ENCODE data around the gene DIAPH2.

Gene DIAPH2

DNA sequence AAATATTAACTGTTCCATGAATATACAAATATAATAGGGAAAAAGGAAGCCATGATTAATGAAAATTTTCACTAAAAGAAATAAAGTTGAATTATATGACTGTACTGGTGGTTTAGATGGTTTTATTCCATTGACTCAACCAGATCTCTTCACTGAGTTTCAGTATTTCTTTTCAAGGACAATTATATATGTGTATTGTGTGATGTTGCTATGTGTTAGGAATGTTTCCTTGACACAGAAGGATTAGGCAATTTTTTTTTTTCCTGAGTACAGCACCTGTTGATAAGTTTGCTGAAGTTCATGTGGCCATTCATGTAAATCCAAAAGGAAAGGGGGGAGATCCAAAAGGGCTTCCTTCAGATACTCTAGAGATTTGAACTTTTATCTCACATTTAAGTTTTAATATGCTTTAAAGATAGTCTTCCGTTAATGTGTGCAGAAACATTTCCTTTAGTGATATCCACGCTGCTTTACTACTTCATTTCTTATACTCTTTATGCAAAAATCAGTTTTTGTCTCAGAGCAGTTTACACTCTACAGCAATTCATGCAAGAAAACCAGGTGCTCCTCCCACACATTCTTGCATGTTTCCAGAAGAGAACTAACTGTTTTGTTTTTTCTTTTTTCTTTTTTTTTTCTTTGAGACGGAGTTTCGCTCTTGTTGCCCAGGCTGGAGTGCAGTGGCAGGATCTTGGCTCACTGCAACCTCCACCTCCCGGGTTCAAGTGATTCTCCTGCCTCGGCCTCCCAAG, 448.2 kb downstream of the DIAPH2 start:
- no peak for DNase-seq (ENCODE audit: extremely low read depth, low read depth)
- H3K4me3 ChIP-seq (replicated peaks; ENCODE audit: low read depth, low read length): no peak overlapping the region
- TF ChIP-seq, protein P1, sequence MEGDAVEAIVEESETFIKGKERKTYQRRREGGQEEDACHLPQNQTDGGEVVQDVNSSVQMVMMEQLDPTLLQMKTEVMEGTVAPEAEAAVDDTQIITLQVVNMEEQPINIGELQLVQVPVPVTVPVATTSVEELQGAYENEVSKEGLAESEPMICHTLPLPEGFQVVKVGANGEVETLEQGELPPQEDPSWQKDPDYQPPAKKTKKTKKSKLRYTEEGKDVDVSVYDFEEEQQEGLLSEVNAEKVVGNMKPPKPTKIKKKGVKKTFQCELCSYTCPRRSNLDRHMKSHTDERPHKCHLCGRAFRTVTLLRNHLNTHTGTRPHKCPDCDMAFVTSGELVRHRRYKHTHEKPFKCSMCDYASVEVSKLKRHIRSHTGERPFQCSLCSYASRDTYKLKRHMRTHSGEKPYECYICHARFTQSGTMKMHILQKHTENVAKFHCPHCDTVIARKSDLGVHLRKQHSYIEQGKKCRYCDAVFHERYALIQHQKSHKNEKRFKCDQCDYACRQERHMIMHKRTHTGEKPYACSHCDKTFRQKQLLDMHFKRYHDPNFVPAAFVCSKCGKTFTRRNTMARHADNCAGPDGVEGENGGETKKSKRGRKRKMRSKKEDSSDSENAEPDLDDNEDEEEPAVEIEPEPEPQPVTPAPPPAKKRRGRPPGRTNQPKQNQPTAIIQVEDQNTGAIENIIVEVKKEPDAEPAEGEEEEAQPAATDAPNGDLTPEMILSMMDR (IDR thresholded peaks at IDR 0.05; ENCODE audit: low read depth, low read length, missing control alignments): no peak

DNA sequence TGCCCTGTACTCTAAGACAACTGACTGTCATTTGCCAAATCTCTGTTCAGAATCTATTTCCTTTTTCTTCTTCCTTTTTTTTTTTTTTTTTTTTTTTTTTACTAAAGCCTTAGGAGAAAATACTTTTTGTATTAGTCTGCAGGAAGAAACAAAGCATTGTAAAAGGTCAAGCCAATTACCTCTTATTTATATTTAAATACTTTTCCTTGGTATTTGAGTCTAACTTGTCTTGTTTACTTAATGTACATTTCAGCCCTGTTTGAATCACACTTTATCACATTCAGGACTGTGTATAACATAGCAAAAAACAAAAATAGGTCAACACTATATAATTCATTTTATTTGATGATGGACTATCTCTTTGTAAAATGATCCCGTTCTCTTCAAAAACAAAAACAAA, 461.3 kb downstream of the DIAPH2 start:
- H3K4me3 ChIP-seq (replicated peaks; ENCODE audit: low read depth, low read length): no peak overlapping the region
- TF ChIP-seq, protein P1 (IDR thresholded peaks at IDR 0.05; ENCODE audit: low read depth, low read length, missing control alignments): no peak
- no peak for DNase-seq (ENCODE audit: extremely low read depth, low read depth)

DNA sequence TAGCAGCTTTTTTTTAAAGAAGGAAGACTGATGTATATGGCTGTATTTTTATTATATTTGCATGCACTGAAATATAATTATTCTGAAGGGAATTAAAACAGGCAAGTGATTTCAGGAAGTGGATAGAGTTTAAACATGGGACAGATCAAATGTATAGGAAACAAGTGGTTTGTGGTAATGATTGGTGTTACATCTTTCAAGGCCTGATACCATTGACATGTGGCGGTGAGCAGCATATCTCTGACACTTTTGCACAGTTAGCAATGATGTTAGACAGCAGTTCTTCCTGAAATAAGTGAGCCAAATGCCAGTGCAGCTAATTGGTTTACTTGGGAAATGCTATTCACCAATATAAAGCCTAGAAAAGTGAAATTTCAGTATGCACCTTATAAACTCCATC, 471.2 kb downstream of the DIAPH2 start:
- TF ChIP-seq, protein P1 (IDR thresholded peaks at IDR 0.05; ENCODE audit: low read depth, low read length, missing control alignments): no peak
- H3K4me3 ChIP-seq (replicated peaks; ENCODE audit: low read depth, low read length): no peak overlapping the region
- no peak for DNase-seq (ENCODE audit: extremely low read depth, low read depth)

DNA sequence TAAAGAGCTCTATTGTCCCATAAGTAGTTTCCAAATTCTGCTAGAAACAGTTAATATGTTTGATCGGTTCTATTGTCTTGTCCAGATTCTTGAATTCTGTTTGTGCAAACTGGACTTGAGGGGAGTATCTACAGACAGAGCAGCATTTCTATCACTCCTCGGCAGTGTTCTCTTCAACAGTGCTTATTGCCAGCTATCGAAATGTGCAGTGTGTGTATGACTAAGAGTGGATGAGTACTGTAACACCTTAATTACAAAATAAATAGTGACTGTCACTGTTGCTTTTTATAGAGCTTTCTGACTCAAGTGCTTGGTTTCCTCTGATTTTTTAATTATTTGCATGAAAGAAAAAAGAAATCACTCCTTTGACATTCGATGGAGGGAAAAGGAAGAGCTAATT, 473.6 kb downstream of the DIAPH2 start:
- no peak for DNase-seq (ENCODE audit: extremely low read depth, low read depth)
- no peak overlapping the region for H3K4me3 ChIP-seq (replicated peaks; ENCODE audit: low read depth, low read length)
- TF ChIP-seq, protein P1 (IDR thresholded peaks at IDR 0.05; ENCODE audit: low read depth, low read length, missing control alignments): no peak

DNA sequence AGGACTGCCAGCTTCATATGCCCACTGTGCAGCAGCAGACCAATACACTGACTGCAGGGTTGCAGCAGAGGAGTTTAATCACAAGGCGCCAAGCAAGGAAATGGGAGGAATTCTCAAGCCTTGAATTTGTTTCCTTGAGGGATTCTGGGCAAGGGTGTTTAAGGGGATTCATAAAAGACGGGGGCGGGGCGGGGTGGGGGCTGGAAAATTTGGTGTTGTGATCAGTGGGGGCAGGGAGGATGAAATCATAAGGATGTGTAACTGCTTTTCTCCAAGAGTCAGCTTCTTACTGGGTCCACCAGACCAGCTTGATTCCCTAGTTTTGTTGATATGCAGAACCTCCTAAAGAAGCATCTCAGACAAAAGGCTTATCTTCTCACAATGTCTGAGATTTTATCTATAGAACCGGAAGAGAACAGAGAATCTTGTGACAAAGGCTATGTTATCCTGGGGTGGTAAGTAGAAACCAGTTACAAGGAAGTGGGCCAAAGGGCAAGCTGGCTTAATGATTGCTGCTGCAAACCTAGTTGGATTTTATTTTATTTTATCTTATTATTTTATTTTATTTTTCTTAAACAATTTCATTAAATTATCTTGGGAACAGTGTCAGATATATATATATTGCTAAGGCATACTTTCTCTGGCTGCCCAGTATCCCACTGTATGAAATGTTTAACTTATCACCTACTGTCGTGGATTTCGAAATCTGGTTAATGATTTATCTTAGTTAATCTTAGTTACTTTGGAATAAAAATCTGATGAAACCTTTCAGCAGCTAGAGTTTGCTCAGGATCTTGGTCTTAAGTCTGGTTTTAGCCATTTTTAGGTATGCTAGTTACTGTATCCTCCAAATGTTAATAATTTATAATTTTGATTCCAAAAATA, 475.5 kb downstream of the DIAPH2 start:
- TF ChIP-seq, protein P1 (IDR thresholded peaks at IDR 0.05; ENCODE audit: low read depth, low read length, missing control alignments): no peak
- DNase-seq (ENCODE audit: extremely low read depth, low read depth): no peak
- no peak overlapping the region for H3K4me3 ChIP-seq (replicated peaks; ENCODE audit: low read depth, low read length)

DNA sequence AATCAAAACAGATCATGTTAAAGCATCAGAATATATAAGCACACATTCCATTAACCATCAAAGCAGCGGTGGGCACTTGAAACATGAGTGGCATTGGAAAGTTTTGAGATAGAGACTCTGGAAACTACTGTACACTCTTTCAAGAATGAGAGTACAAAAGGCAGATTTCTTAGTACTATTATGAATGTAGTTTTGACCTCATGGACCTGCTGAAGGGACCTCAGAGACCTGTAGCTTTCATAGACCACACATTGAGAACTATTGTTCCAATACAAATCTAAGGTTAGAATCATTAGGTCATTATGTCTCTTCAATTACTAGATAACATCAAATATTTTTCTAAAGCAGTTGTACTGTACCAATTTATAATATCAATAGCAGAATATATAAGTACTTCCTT, 482.7 kb downstream of the DIAPH2 start:
- no peak for DNase-seq (ENCODE audit: extremely low read depth, low read depth)
- H3K4me3 ChIP-seq (replicated peaks; ENCODE audit: low read depth, low read length): no peak overlapping the region
- TF ChIP-seq, protein P1 (IDR thresholded peaks at IDR 0.05; ENCODE audit: low read depth, low read length, missing control alignments): no peak

Measured in HFF-Myc (cell line).